Head of caudate nucleus (tissue), 42 donors: Measurements from ENCODE around the gene EEF2K.
"Not testable (repeated sequence)": the region's sequence is repeated elsewhere in the genome, so short reads cannot be mapped to it uniquely, and the experiment has no call there.

Experiments
- DNase-seq, 42 donors: peaks; one replicate each; pipeline versions ENCODE4 v3.0.0 to v3.0.0-alpha.2; 2020 to 2021; ENCODE audit warnings: mixed read lengths in 7 of 42
- intact Hi-C: fragments of 100-400 bp; cut with DNase I; formaldehyde crosslinking; loops from one replicate; pipeline ENCODE4 v1.15.0; 2022

Gene EEF2K

GRCh38 chr16:22206013-22206841, at the start of gene EEF2K:
TSS of gene EEF2K (plus strand) at chr16:22206278. CDS start at chr16:22225730, 19,452 bp downstream.
- DNase-seq, result peak; percentile 60 to 91 (median 80)
- intact Hi-C loops, result no loop called here

DNA sequence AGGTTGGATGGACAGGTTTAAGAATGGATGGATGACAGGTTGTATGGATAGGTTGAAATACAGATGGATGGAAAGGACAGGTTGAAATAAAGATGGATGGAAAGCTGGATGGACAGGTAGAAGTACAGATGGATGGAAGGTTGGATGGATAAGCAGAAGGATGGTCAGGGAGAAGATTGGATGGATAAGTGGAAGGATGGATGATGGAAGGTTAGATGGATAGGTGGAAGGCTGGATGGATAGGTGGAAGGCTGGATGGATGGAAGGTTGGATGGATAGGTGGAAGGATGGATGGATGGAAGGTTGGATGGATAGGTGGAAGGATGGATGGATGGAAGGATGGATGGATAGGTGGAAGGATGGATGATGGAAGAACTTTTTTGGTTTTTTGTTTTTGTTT, 44.7 kb upstream of the EEF2K start:
- DNase-seq, result no peak
- intact Hi-C loops, result no loop called here

- intact Hi-C loops, result no loop called here
- no peak for DNase-seq
These were observed 44.0 kb upstream of the EEF2K start, which contains the start of gene SDR42E2 for GRCh38 chr16:22161999-22162655. TSS of gene SDR42E2 (plus strand) at chr16:22162506. CDS start at chr16:22165583, 3,077 bp downstream.

GRCh38 chr16:22162656-22163009, 43.4 kb upstream of the EEF2K start:
- intact Hi-C loops, result no loop called here
- DNase-seq, result no peak

GRCh38 chr16:22163806-22164205, 42.3 kb upstream of the EEF2K start:
- no peak for DNase-seq
- intact Hi-C loops, result no loop called here

- intact Hi-C loops, result no loop called here
- no peak for DNase-seq
These were observed 41.6 kb upstream of the EEF2K start for GRCh38 chr16:22164482-22164881.

- DNase-seq, result no peak
- intact Hi-C loops, result no loop called here
These were observed 40.4 kb upstream of the EEF2K start for GRCh38 chr16:22165508-22166285.

- DNase-seq, result no peak
- intact Hi-C loops, result no loop called here
These were observed 34.1 kb upstream of the EEF2K start for GRCh38 chr16:22171953-22172352.

DNA sequence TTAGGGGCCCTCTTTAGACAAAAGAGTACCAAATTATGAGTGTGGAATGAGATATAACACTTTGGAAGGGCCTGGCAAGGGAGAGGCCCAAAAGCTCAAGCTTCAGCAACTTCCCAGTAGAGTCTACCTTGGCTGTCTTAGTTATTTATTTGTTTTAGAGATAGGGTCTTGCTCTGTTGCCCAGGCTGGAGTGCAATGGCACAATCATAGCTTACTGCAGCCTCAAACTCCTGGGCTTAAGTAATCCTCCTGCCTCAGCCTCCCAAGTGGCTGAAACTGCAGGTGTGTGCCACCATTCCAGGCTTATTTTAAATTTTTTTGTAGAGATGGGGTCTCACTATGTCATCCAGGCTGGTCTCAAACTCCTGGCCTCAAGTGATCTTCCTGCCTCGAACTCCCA, 33.4 kb upstream of the EEF2K start:
- intact Hi-C loops, DNase-seq: not testable (repeated sequence)

DNA sequence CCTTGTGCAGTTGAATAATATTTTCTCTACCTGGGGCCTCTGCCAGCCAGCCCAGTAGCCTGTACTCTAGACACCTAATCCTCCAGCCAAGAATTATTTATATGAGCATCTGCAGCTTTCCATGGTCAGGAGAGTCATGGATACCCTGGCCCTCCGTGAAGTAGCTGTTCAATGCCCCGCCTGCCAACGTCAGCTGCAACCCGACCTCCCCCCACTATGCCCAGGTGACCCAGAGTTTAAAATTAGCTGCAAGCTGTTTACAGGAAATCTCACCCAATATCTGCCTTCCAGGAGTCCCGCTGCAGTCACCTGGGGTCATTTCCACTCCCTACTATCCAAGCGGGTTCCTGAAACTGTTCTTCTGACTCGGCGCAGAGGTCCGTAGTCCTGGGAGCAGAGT, 31.4 kb upstream of the EEF2K start:
- no peak for DNase-seq
- intact Hi-C loops, result no loop called here

- DNase-seq, result no peak
- intact Hi-C loops, result no loop called here
These were observed 27.8 kb upstream of the EEF2K start for GRCh38 chr16:22177968-22178930.

DNA sequence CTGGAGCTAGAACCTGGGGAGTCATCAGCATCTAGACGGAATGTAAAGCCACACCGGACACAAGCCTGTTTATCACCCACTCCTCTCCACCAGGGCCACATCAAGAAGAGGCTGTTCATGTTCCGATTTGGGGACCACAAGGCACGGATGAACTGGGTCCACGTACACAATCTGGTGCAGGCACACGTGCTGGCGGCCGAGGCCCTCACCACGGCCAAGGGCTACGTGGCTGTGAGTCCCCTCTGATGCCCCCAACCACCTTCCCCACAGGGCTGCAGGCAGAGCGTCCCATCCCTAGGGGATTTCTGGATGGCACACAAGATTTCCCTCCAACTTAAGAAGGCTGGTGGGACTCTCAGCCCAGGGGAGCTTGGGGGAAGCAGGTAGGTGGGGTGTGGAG, 24.7 kb upstream of the EEF2K start:
- intact Hi-C loops, result no loop called here
- DNase-seq, result no peak

GRCh38 chr16:22181843-22182242, 24.2 kb upstream of the EEF2K start:
- intact Hi-C loops, result no loop called here
- DNase-seq, result no peak

GRCh38 chr16:22183335-22183734, 22.7 kb upstream of the EEF2K start:
- intact Hi-C loops, result no loop called here

DNA sequence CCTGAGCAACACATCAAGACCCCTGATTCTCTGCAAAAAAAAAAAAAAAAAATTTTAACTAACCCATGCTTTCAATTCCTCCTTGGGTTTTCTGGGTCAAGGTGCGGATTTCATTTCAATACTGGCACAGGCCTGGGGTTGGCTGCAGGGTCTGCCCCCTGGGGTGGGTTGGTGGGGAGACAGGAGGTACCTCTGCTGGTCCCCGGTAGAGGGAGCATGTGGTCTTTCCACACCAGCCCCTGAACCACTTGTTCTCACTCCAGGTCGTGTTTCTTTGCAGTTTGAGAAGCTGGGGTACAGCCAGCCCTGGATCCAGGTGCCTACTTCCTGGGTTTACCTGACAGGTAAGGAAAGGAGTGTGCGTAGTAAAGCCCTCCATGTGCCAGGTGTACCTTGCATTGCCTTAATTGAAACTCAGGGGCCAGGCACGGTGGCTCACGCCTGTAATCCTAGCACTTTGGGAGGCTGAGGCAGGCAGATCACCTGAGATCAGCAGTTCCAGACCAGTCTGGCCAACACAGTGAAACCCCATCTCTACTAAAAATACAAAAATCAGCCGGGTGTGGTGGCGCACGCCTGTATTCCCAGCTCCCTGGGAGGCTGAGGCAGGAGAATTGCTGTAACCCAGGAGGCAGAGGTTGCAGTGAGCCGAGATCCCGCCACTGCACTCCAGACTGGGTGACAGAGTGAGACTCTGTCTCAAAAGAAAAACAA, 22.0 kb upstream of the EEF2K start:
- intact Hi-C loops, result no loop called here
- no peak for DNase-seq

More at GRCh38 chr16:22183335-22183734, 22.7 kb upstream of the EEF2K start:
- no peak for DNase-seq

- DNase-seq, result no peak
- intact Hi-C loops, result no loop called here
These were observed 21.5 kb upstream of the EEF2K start for GRCh38 chr16:22184615-22184968.

GRCh38 chr16:22186517-22186916, 19.6 kb upstream of the EEF2K start:
- no peak for DNase-seq
- intact Hi-C loops, result loop anchor here (5.0 kb wide), 1 partner anchor 184 kb away; the partner anchor contains the start of gene PDZD9

DNA sequence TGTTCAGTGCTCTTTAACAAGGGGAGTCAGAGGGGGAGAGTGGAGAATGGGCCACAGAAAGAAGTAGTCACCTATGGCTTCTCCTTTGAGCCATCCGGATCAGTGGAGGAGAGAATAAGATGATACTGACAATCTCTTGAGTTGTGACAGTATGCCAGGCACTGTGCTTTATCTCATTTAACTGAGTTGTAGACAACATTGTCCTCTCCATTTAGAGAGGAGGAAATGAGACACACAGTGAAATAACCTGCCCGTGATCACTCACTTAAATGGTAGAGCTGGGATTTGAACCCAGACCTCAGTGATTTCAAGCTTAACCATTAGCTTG, 17.8 kb upstream of the EEF2K start:
- no peak for DNase-seq

More for the DNA sequence above, 17.8 kb upstream of the EEF2K start:
- intact Hi-C loops, result loop anchor here (5.0 kb wide), 1 partner anchor 186 kb away; the partner anchor contains the start of gene PDZD9
